Fibroblast of peridontal ligament (primary cell): ENCODE data around the gene ARL17B.
"Not testable (repeated sequence)": the region's sequence is repeated elsewhere in the genome, so short reads cannot be mapped to it uniquely, and the experiment has no call there.

ENCODE experiments used
- DNase-seq: peaks from one replicate; pipeline ENCODE4 v3.0.0-alpha.2; 2010; ENCODE audit errors: extremely low read depth

Gene ARL17B

DNA sequence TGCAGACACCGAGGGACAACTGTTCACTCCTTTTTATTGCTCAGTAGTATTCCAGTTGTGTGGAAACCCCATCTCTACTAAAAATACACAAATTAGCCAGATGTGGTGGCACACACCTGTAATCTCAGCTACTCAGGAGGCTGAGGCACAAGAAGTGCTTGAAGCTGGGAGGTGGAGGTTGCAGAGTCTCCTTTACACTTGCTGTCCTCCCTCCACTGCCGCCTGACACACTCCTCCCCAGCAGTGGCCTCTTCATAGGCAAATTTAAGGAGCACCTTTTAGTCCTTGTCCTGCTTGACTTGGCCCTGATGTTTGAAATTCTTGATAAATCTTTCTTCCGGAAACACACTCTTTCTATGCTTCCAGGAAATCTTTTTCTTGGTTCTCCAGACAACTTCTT is 112.4 kb downstream of the ARL17B start:
- not testable (repeated sequence) for DNase-seq

DNA sequence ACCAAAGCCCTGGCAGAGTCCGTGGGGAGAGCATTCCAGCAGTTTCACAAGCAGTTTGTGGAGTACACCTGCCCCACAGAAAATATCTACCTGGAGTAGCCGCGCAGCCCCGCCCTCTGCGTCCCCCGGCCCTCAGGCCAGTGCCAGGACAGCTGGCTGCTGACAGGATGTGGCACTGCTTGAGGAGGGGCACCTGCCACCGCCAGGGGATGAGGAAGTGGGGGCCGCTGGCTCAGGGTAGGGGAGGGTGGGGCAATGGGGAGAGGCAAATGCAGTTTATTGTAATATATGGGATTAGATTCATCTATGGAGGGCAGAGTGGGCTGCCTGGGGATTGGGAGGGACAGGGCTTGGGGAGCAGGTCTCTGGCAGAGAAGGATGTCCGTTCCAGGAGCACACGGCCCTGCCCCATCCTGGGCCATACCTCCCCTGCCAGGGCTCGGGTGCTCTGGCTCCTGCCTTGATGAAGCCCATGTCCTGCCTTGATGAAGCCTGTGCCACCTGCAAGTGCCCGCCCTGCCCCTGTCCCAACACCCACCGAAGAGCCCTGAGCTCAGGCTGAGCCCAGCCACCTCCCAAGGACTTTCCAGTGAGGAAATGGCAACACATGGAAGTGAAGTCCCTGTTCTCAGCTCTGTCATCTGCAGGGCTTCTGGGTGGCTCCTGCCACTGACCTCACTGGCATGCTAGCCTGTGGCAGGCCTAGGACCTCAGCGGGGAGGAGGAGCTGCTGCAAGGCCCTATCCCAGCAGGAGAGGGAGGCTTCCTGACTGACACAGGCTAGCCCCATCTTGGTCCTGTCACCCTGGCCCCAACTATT is 116.4 kb downstream of the ARL17B start:
- not testable (repeated sequence) for DNase-seq

DNA sequence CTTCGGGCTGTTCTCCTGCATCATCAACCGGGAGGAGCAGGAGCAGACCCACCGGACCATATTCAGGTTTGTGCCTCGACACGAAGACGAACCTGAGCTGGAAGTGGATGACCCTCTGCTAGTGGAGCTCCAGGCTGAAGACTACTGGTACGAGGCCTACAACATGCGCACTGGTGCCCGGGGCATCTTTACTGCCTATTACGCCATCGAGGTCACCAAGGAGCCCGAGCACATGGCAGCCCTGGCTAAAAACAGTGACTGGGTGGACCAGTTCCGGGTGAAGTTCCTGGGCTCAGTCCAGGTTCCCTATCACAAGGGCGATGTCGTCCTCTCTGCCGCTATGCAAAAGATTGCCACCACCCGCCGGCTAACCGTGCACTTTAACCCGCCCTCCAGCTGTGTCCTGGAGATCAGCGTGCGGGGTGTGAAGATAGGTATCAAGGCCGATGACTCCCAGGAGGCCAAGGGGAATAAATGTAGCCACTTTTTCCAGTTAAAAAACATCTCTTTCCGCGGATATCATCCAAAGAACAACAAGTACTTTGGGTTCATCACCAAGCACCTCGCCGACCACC is 117.1 kb downstream of the ARL17B start:
- not testable (repeated sequence) for DNase-seq

DNA sequence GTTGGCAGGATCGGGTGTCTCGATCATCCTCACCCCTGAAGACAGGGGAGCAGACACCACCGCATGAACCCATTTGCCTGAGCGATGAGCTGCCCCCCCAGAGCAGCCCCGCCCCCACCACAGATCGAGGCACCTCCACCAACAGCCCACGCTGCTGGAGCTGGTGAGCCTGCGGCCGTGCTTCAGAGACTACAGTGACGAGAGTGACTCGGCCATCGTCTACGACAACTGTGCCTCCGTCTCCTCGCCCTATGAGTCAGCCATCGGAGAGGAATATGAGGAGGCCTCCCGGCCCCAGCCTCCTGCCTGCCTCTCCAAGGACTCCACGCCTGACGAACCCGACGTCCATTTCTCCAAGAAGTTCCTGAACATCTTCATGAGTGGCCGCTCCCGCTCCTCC is 117.6 kb downstream of the ARL17B start:
- DNase-seq, result not testable (repeated sequence)

DNA sequence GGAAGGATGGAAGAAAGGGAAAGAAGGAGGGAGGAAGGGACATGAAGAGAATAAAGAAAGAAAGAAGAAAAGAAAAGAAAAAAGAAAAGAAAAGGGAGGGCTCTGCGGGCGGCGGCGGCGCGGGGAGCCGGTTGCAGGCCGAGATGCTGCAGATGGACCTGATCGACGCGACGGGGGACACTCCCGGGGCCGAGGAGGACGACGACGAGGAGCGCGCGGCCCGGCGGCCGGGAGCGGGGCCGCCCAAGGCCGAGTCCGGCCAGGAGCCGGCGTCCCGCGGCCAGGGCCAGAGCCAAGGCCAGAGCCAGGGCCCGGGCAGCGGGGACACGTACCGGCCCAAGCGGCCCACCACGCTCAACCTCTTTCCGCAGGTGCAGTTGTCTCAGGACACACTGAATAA is 118.1 kb downstream of the ARL17B start:
- DNase-seq, result not testable (repeated sequence)

DNA sequence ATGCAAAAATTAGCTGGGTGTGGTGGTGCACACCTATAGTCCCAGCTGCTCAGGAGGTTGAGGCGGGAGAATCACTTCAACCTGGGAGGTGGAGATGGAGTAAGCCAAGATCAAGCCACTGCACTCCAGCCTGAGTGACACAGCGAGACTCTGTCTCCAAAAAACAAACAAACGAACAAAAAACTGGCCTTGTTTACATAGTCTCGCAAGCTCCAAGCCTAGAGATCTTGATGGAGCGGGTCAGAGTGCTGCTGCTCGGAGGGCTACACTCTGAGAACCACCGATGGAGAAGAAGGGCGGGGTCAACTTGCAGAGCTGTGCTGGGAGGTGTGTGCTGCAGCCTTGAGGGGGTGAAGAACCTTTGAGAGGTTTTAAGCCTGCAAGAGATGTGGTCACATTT is 130.2 kb downstream of the ARL17B start:
- DNase-seq, result not testable (repeated sequence)

DNA sequence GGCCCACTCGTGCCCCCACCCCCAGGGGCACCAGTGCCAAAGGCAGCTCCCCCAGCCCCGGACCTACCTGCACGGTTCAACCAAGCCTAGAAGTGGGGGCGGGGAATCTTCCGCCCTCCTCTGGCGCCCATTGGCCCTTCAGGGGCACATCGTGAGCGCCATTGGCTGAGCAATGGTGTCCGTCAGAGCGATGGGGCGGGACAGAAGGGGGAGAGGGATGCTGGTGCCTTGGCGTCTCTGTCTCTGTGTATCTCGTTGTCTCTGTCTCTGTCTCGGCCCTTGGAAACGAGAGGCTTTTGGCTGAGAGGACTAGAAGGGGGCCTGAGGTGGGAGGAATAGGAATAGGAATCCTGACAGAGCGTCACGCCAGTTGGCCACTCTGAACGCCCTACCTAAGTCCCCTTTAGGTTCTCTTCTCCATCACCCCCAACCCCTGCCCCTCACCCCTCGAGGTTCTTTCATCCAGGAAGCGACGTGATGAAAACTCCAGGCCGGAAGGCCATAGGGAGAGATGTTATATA is 136.2 kb downstream of the ARL17B start:
- peak; percentile 86 for DNase-seq

DNA sequence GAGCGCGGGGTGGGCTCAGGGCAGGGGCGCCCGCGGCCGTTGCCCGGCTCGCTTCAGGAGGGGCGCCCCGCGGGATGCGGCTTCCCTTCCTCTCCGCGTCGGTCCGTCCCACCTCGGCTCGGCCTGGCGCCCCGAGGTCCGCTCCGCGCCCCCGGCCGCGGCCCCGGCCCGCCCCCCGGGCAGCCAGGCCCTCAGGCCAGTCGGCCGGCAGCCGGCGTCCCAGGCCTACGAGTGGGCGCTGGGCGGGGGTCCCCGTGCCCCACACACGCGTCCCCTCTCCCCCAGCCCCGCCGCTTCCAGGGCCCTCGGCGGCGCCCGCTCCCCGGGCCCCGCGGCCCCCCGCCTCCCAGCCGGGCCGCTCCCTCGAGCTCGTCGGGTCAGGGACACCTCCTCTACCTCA is 136.7 kb downstream of the ARL17B start:
- not testable (repeated sequence) for DNase-seq
